HFF-Myc (cell line): ENCODE data around the gene PARVA.

Source experiments
- DNase-seq: peaks from one replicate; pipeline ENCODE4 v3.0.0-alpha.2; 2011; ENCODE audit warnings: low read depth; ENCODE audit errors: extremely low read depth
- H3K4me3 ChIP-seq: replicated peaks from 2 replicates; pipeline ENCODE4 v1.5.1; 2011; ENCODE audit warnings: low read depth, mild to moderate bottlenecking, control low read depth, low read length
- TF ChIP-seq, protein P1 (sequence below): IDR thresholded peaks from 2 replicates; pipeline ENCODE4 v1.5.1; 2012; ENCODE audit warnings: mild to moderate bottlenecking, low read depth, low read length, control low read depth; ENCODE audit errors: missing control alignments

PARVA gene

DNA sequence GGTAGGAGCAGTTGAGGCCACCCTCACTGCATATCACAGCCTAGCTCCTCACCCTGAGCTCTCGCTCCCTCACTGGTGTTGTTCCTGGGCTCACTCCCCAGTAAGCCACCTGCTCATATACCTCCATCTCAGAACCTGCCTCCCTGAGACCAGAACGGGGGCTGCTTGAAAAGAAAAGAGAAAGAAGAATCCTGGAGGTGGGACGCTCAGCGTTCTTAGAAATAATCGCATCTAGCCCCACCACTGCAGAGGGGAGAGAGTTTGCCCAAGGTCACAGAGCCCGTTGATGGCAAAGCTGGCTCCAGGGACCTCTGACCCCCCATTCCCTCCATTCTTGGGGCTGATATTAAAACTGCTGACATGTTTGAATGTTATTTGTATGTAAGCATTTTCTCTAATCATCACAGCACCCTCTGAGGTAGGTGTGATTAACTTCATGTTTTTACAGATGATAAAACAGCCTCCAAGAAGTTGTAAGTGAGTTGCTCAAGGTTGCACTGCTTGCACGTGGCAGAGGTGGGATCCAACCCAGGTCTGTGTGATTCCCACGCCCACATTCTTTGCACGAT lies 164.3 kb downstream of the PARVA start:
- DNase-seq, result no peak
- no peak overlapping the region for H3K4me3 ChIP-seq
- TF ChIP-seq, protein P1, sequence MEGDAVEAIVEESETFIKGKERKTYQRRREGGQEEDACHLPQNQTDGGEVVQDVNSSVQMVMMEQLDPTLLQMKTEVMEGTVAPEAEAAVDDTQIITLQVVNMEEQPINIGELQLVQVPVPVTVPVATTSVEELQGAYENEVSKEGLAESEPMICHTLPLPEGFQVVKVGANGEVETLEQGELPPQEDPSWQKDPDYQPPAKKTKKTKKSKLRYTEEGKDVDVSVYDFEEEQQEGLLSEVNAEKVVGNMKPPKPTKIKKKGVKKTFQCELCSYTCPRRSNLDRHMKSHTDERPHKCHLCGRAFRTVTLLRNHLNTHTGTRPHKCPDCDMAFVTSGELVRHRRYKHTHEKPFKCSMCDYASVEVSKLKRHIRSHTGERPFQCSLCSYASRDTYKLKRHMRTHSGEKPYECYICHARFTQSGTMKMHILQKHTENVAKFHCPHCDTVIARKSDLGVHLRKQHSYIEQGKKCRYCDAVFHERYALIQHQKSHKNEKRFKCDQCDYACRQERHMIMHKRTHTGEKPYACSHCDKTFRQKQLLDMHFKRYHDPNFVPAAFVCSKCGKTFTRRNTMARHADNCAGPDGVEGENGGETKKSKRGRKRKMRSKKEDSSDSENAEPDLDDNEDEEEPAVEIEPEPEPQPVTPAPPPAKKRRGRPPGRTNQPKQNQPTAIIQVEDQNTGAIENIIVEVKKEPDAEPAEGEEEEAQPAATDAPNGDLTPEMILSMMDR, result no peak

GRCh38 chr11:12542186-12542935 lies 165.0 kb downstream of the PARVA start:
- H3K4me3 ChIP-seq, result no peak overlapping the region
- TF ChIP-seq, protein P1, result no peak
- DNase-seq, result no peak

GRCh38 chr11:12543596-12544415 lies 166.4 kb downstream of the PARVA start:
- DNase-seq, result no peak
- TF ChIP-seq, protein P1, result no peak
- no peak overlapping the region for H3K4me3 ChIP-seq

DNA sequence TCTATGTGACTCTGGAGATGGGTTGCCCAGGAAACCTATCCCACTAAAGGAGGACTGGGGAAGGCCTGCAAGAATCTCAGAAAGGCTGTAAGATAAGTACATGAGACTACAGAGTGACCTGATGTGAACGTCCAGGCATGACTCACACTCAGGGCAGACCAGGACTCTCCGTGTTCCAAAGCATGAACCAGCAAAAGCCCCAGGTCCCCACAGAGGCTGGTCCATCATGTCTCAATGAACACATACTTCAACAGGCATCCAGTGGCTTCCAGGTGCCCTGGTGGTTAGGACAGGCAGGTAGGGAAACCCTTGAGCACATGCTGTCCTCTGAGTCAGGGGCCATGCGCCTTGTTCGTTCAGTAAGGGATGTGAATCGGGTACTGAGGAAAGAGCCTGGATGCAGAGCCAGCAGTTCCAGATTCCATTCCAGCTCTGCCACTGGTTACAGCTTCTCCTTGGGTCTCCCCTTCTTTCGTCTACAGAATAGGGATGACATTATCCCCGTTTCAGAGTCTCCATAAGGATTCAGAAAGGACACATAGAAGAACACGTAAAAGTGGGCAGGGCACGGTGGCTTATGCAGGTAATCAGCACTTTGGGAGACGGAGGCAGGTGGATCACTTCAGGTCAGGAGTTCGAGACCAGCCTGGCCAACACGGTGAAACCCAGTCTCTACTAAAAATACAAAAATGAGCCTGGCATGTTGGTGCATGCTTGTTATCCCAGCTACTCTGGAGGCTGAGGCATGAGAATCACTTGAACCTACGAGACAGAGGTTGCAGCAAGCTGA lies 167.8 kb downstream of the PARVA start:
- no peak for DNase-seq
- no peak overlapping the region for H3K4me3 ChIP-seq
- TF ChIP-seq, protein P1, result no peak

GRCh38 chr11:12546122-12546521 lies 168.8 kb downstream of the PARVA start:
- TF ChIP-seq, protein P1, result no peak
- no peak for DNase-seq
- no peak overlapping the region for H3K4me3 ChIP-seq

GRCh38 chr11:12546660-12547059 lies 169.3 kb downstream of the PARVA start:
- TF ChIP-seq, protein P1, result no peak
- H3K4me3 ChIP-seq, result no peak overlapping the region
- DNase-seq, result no peak
